ENCODE measurements around the gene TRIM43.
"Not testable (repeated sequence)": the region's sequence is repeated elsewhere in the genome, so short reads cannot be mapped to it uniquely, and the experiment has no call there.

- TF ChIP-seq CTCF (IDR thresholded peaks at IDR 0.05; ENCODE audit: low read depth, low read length); MAX (IDR thresholded peaks at IDR 0.05; ENCODE audit: low read depth, low read length); POLR2A (IDR thresholded peaks at IDR 0.05; ENCODE audit: extremely low read depth, insufficient read length): not testable (repeated sequence)
These were observed 57.2 kb downstream of the TRIM43 start for GRCh38 chr2:95648894-95649544.

Data from NB4 (cell line).